Kidney tubule cell (primary cell): Measurements from ENCODE around the gene MICAL3.
A peak's percentile ranks its signal among the peaks of the same experiment; 100 is the strongest.
"Not testable (repeated sequence)": the region's sequence is repeated elsewhere in the genome, so short reads cannot be mapped to it uniquely, and the experiment has no call there.

Source experiments
- DNase-seq: peaks from one replicate; pipeline ENCODE4 v3.0.0-alpha.2; 2018; ENCODE audit warnings: low spot score

MICAL3 gene

DNA sequence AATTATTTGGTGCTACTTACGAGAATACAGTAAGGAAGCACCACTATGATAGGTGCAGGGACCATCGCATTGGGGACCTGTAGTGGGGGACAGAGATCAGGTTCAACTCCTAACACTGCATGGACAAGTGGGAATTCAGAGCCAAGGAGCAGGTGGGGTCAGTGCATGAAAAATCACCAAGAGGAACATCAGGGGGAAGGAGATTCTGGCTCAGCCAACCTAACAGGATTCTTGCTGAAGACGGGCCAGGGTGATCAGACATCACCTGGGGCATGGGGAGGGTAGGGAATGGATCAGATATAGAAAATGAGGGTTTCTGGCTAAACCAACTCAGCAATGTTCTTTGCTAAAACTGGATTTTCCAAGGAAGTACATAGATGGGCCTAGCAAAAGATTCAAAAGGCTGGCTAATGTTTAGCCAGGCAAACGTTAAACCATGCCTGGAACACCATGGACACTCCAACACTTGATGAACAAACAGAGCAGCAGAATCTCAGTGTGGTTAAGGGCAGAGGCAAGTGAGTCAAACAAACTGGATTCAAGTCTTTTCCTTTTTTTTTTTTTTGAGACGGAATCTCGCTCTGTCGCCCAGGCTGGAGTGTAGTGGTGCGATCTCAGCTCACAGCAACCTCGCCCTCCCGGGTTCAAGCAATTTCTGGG lies 70.0 kb downstream of the MICAL3 start:
- DNase-seq = peak; percentile 97

DNA sequence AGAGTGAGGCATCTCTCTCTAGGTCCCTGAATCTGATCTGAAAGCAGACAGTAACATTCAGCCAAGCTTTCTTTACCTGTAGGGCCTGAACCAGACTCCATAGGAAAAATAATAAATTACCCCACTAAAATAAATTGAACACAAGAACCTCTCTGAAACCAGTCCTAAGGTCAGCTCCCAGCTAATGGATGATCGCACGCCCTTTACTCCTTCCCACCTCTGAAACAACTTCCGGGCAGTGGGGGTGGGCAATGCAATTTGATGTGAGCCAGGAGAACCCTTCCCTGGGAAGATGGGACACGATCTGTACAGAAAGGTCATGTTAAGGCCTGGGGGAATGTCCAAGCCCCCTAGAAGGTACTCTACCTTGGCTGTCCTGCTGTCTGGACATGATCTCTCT lies 71.2 kb downstream of the MICAL3 start:
- DNase-seq = no peak

DNA sequence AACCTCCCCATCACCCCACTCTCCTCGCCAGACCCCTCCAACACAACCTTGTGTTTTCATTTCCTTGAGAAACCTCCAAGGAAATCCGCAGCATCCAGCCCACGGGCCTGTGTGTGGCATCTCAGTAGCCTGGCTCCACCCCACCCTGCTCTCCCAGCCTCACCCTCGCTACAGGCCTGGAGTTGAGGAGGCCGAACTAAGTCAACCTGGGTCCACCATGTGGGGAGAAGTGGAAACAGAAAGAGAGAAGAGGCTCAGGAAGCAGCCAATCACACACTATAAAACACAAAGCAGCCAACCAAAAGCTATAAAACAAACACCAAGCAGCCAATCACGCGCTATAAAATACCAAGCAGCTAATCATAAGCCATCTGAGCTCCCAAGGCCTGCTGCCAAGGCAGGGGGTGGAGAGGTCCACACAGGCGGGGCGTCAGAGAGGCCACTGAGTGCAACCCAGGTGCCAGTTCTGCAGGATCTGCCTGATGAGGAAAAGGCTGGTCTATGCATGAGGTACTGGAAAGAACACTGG lies 72.0 kb downstream of the MICAL3 start:
- peak; percentile 85 for DNase-seq

DNA sequence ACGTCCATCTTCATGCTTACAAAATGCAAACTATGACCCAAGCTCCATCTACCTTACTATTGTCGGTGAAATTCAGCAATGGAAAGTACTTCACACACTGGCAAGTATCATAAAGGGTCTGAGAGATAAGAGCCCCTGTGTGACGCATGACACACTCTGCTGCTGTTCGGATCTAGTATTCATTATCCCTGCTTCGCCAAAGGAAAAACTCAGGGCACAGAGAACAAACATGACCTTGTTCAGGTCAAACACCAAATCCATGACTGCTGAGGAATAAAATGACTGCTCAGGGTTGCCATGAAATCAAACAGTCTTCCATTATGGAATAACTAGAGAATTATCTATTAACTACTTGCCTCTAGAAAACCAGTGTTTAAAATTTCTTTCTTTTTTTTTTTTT lies 73.0 kb downstream of the MICAL3 start:
- DNase-seq = peak; percentile 68

DNA sequence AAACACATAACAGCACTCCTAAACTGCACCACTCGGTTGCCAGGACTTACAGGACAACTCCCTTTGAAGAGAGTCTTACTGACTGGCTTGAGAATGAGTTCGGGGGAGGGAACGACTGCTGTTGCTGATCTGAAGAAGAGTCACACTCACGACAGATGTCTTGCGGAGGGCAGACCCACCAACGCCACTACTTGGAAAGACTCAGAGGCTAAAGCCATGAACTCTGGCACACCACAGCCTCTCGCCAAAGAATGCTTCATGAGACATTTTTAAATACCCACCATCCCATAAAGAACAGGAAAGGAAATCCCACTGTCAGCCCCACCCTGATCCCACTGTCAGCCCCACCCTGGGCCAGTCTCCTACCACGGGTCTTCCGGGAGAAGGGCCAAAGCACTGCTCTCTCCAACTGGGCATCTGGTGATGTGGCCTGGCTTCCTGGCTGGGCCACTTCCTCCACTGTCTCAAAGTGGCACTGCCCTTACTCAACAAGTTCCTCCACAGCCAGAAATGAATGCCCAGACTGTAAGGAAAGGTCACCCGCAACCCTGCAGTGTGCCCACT lies 73.6 kb downstream of the MICAL3 start:
- peak; percentile 64 for DNase-seq

DNA sequence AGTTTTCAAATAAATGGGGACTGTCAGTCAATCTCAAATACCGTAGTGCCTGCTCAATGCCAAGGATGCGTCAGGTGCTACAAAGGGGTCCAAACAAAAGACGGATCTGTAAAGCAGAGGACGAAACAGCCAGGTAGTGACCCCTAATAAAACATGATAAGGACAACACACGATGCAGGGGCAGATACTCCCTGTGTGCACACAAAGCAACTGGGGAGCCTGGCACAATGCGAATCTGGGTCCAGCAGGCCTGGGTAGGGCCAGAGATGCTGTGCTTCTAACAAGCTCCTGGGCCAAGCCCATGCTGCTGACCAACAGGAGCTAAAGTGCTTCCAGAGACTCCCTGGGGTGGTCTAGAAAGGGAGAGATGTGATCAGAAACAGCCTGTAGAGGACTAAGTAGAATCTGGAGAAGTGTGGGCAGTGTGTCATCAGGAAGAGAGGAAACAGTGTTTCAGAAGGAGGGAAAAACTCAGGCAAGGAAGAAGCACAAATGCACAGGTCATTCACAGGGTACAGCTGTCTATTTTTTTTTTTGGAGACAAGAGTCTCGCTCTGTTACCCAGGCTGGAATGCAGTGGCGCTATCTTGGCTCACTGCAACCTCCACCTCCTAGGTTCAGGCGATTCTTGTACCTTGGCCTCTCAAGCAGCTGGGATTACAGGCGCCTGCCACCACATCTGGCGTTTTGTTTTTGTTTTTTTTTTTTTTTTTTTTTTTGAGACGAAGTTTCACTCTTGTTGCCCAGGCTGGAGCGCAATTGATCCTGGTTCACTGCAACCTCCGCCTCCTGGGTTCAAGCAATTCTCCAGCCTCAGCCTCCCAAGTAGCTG lies 74.5 kb downstream of the MICAL3 start:
- peak; percentile 76 for DNase-seq

DNA sequence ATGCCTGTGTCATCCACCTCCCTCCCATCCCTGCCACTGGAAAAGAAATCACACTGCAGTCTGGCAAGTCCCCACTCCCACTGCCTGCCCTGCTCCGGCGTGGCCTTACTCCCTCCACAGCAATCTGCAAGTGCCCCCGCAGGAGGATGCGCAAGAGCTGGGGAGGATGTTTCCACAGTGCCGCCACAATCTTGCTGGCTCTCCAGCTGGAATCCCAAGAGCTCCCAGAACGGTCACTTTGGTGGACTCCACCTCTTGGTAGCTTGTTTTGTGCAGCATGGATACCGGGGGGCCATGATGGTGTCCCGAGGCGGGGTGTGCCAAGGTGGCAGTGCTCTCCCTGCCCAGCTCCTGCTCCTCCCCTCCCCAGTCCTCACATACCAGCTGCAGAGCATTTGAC lies 76.3 kb downstream of the MICAL3 start:
- DNase-seq = no peak

DNA sequence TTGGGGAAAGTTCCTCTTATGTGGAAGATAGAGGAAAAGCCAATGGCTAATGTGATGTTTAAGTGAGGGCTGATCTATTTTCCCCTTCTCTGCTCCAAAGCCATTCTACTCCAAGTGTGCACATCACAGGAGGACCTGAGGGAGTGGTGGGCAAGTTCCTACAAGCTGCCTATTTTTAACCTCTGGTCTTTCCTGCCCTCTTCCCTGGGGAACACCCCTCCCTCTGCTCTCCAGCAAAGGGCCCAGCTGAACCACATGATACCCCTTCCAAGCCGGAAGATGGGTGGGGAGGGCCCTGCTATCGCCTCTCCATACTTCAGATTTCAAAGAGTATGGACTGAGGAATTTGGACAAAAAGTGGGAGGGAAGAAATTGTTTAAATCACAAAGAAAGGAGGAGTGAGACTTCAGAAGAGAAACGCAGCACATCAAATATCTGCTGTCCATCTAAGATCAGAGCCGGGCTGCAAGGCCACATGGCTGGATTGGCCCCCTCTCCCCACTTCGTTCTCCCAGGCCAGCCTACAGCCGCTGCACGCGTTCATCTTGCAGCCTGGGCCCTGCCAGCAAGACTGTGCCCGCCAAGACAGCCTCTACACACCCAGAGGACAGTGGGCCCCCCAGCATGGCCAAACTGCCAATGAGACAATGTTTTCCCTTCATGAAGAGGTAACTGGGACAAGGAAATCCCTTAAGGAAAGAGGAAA lies 77.5 kb downstream of the MICAL3 start:
- DNase-seq = no peak

DNA sequence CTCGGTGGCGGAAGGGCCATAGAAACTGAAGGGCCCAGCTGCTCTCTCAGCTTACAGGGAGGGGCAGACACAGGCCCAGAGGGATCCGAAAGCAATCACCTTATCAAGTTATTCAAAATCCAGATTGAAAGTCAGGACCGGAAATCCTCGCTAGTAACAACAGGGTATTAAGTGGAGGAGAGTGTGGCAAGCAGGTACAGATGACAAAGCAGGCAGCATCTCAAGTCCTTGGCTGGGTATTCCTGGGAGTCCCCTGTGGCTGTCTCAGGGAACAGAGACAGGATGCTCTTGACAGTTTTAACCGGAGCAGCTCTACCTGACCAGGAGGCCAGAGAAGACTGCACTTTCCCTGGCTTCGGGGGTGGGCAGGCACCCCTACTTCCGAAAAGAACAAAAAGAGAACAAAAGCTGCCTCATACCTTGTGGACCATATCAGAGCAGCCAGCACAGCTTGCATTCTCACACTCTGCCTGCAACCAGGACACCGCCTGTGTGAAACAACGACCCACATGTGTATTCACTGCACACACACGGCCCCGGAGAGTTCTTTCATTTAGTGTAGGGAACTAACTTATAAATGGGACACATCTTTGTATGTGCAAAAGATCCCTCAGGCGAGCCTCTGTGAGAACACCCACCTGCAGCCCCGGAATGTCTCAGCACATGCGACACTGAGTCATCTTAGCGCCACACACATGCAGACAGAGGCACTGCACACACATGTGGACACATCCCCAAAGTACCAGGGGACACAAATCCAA lies 78.3 kb downstream of the MICAL3 start:
- no peak for DNase-seq

DNA sequence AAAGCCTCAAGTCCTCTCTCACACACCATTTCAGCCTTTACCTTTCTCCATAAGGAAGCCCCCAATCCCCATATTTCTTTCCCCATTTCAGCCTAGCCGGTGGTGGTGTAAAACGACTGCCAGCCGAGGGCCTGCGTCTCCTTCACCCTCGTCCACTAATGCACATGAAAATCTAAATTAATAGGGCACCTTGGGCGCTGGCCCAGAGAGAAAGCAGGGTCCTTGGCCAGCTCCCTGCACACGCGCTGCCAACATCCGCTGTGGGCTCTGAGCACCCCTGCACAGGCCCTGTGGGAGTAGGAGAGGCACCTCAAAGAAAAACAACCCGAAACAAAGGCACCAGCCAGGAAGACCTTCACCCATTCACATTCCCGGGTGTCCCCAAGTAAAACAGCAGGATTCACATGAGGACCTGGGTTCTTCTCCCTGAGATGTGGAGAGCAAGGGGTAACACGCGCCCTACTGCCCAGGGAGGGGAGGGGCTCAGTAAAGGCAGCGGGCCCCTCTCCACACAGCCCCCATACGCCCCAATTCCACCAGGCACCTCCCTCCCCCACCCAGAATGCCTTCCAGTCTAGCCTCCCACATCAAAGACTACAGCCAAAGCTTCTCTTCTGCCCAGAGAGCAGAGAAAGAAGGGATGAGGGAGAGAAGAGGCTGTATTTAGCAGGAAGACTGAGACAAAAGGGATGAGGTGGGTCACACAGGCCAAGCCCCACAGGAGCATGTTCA lies 79.0 kb downstream of the MICAL3 start:
- no peak for DNase-seq

DNA sequence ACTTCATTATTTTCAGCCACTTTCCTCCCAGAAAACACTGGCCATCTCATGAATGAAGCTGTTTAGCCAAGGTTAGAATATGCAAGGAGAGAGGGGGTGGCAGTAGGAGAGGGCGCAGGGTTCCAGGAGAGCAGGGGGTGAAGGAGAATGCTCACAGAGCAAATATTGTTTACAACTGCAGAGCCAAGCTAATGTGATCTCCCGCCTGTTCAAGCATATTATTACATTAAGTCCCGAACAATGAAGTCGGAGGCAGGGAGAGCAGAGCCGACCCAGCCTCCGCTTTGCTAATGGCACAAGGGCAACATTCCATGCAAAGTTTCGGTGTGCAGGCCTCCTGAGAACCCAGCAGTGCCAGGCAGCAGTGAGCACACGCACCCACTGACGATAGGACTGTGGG lies 80.1 kb downstream of the MICAL3 start:
- DNase-seq = no peak

DNA sequence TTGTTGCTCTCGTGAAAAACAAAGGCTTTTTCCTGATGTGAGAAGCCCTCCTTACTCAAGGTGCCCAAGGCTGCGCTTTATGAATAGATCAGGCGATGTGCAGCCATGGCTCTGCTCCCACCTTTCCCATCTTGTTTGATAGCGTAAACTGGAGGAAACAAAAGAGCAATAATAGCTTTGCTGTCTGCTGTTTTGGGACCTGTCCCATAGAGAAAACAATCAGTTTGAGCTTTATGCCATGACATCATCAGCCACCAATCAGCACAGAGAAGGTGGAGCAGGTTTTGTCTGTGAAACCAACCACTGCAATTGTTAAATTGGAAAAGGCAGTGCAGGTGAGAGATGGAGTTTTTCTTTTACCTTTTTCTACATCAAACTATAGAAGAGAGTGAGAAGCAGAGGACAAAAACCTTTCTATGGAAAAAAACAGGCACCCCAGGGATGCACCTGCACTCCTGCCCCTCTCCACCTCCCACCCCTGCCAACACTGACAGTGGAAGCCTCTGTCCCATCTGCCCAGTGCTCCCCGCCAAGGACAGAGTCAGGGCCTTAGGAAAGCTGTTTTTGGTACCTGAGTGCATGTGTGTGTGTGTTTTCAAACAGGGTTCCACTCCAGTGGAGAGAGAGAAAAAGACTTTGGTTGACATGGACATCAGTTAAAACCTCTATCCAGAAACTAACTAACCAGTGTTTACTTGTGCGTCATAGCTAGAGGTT lies 80.7 kb downstream of the MICAL3 start:
- DNase-seq = peak; percentile 42

DNA sequence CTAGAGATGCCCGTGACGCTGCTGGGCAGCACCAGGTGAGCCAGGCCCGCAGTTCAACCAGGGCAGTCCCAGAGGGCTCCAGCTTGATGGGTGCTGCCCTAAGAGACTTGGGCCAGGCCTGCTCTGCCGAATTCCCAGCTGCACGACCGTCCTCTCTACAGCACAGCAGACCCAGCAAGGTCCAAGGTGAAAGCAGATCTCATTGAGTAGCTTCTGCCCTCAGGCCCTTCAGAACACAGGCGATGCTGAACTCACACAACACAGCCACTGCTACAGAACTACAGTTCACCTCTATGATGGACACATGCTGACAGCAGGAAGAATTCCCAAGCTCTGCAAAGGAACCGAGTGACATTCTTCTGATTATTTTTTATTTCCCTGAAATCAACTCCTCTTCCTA lies 81.6 kb downstream of the MICAL3 start:
- no peak for DNase-seq

DNA sequence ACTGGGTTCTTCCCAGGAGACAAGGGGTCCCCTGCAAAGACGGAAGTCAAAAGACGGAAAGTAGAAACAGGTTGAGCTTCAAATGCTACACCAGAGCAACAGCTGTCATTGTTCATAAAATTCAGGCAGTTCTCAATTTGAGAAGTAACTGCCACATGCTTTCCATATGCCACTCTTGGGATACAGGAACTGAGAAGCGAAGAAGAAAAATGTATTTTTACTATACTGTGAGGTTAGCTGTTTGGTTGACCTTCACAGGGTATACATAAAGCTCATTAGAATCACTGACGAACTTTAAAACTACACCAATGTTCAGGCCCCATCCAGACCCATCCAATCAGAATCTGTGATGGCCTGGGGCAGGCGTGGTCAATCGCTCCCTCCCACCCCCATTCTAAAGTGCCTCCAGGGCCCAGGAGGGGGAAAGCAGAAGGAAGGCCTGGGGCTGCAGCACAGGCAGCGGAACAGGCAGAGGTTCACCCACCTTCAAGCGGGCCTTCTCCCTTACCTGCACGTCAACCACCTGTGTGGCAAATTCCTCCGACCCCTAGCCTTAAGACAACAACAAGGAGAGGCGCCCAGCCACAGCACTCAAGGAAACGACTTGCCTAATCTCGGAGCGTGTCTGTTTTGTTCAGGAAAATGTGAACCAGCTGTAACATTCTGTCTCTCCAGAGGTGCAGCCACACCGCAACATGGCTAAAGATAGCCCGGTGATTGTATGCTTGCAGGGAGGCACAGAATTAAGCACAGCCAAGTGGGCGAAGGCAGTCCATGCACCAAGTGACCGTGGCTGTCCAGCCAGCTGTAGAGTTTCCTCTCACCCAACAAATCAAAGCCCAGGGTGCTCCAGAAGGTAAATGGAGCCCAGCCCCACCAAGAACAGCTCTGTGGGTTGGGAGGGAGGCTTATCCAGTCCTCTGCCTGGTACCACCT lies 82.6 kb downstream of the MICAL3 start:
- no peak for DNase-seq

DNA sequence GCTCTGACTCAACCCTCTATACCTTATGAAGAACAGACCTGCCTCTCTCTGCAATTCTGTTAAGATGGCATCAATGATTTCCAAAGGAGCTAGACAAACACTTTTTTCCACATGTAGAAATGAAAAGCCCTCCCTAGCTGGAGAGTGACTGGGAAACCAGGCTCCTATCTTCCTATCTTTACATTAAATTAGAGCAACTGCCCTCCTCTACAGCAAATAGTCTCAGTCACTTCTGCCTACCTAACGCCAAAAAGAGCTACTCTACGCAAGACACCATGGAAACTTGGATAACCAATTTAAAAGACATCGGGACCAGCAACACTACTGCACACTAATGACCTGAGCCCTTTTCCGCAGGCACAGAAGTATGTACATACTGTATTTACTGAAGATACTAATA lies 84.8 kb downstream of the MICAL3 start:
- no peak for DNase-seq

DNA sequence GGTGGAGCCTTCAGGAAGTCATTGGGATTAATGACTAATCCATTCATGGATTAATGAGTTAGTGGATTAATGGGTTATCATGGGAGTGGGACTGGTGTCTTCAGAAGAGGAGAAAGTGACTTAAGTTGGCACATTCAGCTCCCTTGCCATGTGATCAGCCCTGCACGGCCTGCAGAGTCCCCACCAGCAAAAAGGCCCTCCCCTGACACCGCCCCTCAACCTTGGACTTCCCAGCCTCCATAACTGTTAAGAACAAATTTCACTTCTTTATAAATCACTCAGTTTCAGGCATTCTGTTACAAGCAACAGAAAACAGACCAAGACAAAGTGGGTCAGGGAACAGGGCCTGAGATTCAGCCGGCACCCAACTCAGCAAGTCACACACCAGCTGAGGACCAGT lies 85.3 kb downstream of the MICAL3 start:
- no peak for DNase-seq

DNA sequence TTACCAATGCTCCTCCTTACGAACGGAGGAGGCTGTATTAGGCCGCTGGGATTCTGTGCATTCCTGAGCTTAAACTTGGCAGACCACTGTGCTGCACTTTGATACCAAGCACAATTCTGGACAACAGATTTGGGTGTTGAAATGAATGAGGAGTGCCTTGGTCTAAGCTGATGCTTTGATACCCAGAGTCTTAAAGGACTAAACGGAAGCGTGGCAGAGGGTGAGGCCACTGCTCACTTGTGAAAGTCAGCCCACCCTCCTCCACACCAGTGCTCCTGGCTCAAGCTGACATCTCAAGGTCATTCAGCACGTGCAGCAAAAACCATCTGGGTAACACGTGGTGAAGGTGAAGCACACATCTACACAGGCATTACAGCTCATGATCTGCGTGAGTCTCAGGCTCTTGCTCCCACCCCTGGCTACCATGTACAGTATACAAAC lies 85.9 kb downstream of the MICAL3 start:
- no peak for DNase-seq

DNA sequence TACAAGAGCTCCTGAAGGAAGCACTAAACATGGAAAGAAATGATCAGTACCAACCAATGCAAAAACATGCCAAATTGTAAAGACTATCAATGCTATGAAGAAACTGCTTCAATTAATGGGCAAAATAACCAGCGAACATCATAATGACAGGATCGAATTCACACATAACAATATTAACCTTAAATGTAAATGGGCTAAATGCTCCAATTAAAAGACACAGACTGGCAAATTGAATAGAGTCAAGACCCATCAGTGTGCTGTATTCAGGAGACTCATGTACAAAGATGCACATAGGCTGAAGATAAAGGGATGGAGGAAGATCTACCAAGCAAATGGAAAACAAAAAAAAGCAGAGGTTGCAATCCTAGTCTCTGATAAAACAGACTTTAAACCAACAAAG lies 91.9 kb downstream of the MICAL3 start:
- DNase-seq = not testable (repeated sequence)

DNA sequence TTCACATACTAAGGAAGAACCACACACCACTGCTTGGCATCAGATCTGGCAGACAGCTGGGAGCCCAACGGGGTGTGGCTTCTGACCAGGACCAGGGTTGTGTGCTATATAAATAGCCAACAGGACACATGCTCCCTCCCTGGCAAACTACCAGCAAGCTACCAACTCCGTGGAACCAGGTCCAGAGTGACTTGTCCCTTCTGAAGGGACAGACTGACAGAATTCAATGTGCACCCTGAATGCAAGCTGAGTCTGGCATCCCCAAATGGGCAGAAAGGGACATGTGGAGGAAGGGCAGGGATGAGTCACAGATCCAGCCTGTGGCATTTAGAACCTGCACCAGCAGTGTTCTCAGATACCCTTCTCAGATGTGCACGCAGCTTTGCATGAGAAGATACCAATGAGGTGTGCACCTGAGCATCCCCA lies 92.9 kb downstream of the MICAL3 start:
- peak; percentile 49 for DNase-seq
